Loucy (cell line): ENCODE results near the gene CUEDC2.

Source experiments
- H2AFZ ChIP-seq: fragments of 200-600 bp; sonication (generic); 2 replicates; pipeline ENCODE4 v1.6.0; 2016; ENCODE audit warnings: antibody characterized with exemption, mild to moderate bottlenecking, low read length, moderate library complexity
- H3F3A ChIP-seq: fragments of 200-600 bp; 2 replicates; pipeline ENCODE4 v1.6.0; 2016; ENCODE audit warnings: antibody characterized with exemption, low read depth, mild to moderate bottlenecking
- H3K27me3 ChIP-seq: fragments of 200-600 bp; sonication (generic); 2 replicates; pipeline ENCODE4 v1.6.1; 2014; ENCODE audit warnings: low read length, mild to moderate bottlenecking; ENCODE audit not compliant: insufficient read depth, poor library complexity, severe bottlenecking
- H3K36me3 ChIP-seq: fragments of 200-600 bp; sonication (generic); 2 replicates; pipeline ENCODE4 v1.6.1; 2016; ENCODE audit warnings: low read length; ENCODE audit not compliant: insufficient read depth
- H3K4me1 ChIP-seq: fragments of 200-600 bp; sonication (generic); 2 replicates; pipeline ENCODE4 v1.5.1; 2014; ENCODE audit warnings: low read length, mild to moderate bottlenecking; ENCODE audit not compliant: insufficient read depth, poor library complexity, severe bottlenecking
- H3K4me2 ChIP-seq: fragments of 200-600 bp; sonication (generic); 2 replicates; pipeline ENCODE4 v1.6.0; 2014; ENCODE audit warnings: antibody characterized with exemption, low read length, low read depth, mild to moderate bottlenecking; ENCODE audit not compliant: poor library complexity, severe bottlenecking
- H3K4me3 ChIP-seq: fragments of 200-600 bp; sonication (generic); 2 replicates; pipeline ENCODE4 v1.5.1; 2014; ENCODE audit warnings: low read length, mild to moderate bottlenecking, mixed read lengths; ENCODE audit not compliant: poor library complexity, severe bottlenecking
- H3K79me2 ChIP-seq: fragments of 200-600 bp; sonication (generic); 2 replicates; pipeline ENCODE4 v1.6.1; 2014; ENCODE audit warnings: low read length; ENCODE audit not compliant: insufficient read depth
- H3K9ac ChIP-seq: fragments of 200-600 bp; sonication (generic); 2 replicates; pipeline ENCODE4 v1.6.0; 2014; ENCODE audit warnings: mild to moderate bottlenecking, low read depth, low read length, moderate library complexity; ENCODE audit not compliant: poor library complexity, severe bottlenecking
- H3K9me2 ChIP-seq: fragments of 200-600 bp; sonication (generic); replicated peaks from 2 replicates; pipeline ENCODE4 v1.6.1; 2016; ENCODE audit warnings: low read depth, low read length, mixed read lengths
- H3K9me3 ChIP-seq: fragments of 200-600 bp; sonication (generic); 2 replicates; pipeline ENCODE4 v1.6.1; 2014; ENCODE audit warnings: mild to moderate bottlenecking, antibody characterized with exemption, low read length, low read depth; ENCODE audit not compliant: insufficient read depth
- H4K20me1 ChIP-seq: fragments of 200-600 bp; sonication (generic); 2 replicates; pipeline ENCODE4 v1.6.0; 2014; ENCODE audit warnings: antibody characterized with exemption, low read length, mild to moderate bottlenecking; ENCODE audit not compliant: insufficient read depth, poor library complexity, severe bottlenecking
- EZH2phosphoT487 ChIP-seq: fragments of 200-600 bp; IDR thresholded peaks from 2 replicates; pipeline ENCODE4 v1.6.1; 2018; ENCODE audit warnings: antibody characterized with exemption, mild to moderate bottlenecking, moderate library complexity, borderline replicate concordance
- TF ChIP-seq, protein P1 (sequence below): fragments of 200-600 bp; sonication (generic); conservative IDR thresholded peaks from 2 replicates; pipeline ENCODE4 v1.5.1; 2014; ENCODE audit warnings: mild to moderate bottlenecking, antibody characterized with exemption, low read length

Gene CUEDC2

DNA sequence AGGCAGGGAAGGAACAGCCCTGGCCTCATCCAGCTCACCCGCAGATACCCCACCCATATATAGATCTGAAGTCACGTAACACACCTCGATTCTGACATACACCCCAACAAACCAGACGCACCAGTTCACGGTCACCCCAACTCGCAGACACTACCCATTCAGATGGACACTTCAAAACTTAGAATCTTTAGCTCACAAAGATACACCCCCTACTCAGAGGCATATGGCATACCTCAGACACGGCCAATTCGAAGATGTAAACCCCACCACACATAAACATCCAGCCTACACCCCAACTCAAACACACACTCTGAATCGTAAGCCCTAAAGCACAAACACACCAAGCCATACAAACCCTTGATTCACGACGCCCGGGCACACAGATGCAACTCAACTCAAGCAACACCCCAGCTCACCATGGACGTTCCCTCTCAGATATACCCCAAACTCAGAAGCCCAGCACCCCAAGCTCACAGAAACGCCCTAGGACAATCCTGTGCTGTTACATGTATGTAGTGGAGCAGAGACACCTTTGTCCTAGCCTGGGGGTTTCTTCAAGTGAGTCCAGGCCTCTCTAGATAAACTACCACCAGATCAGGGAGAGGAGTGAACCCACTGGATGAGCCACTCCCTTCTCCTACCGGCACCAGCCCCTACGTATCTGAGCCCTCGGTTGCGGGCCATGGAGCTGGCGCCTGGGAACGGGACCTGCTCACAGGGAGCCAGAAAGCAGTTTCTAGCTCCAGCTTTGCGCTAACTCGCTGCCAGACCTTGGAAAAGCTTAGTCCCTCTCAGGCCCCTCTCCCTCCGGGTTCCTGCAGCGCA, 22.6 kb downstream of the CUEDC2 start:
- Histone ChIP-seq H2AFZ (no peak overlapping the region), H3K79me2 (no peaks in the 10 kb centered on the region), H3K9ac (no peak overlapping the region), H4K20me1 (no peaks in the 10 kb centered on the region), H3K4me1 (no peaks in the 10 kb centered on the region), H3K27me3 (peaks cover 25% of the 10 kb centered on the region), H3F3A (no peaks in the 10 kb centered on the region), H3K4me2 (no peak overlapping the region), H3K9me3 (no peaks in the 10 kb centered on the region), H3K36me3 (no peaks in the 10 kb centered on the region), H3K4me3 (no peak overlapping the region), H3K9me2 (no peaks in the 10 kb centered on the region)
- TF ChIP-seq, protein P1, sequence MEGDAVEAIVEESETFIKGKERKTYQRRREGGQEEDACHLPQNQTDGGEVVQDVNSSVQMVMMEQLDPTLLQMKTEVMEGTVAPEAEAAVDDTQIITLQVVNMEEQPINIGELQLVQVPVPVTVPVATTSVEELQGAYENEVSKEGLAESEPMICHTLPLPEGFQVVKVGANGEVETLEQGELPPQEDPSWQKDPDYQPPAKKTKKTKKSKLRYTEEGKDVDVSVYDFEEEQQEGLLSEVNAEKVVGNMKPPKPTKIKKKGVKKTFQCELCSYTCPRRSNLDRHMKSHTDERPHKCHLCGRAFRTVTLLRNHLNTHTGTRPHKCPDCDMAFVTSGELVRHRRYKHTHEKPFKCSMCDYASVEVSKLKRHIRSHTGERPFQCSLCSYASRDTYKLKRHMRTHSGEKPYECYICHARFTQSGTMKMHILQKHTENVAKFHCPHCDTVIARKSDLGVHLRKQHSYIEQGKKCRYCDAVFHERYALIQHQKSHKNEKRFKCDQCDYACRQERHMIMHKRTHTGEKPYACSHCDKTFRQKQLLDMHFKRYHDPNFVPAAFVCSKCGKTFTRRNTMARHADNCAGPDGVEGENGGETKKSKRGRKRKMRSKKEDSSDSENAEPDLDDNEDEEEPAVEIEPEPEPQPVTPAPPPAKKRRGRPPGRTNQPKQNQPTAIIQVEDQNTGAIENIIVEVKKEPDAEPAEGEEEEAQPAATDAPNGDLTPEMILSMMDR: no peak
- no peak for TF ChIP-seq EZH2phosphoT487

DNA sequence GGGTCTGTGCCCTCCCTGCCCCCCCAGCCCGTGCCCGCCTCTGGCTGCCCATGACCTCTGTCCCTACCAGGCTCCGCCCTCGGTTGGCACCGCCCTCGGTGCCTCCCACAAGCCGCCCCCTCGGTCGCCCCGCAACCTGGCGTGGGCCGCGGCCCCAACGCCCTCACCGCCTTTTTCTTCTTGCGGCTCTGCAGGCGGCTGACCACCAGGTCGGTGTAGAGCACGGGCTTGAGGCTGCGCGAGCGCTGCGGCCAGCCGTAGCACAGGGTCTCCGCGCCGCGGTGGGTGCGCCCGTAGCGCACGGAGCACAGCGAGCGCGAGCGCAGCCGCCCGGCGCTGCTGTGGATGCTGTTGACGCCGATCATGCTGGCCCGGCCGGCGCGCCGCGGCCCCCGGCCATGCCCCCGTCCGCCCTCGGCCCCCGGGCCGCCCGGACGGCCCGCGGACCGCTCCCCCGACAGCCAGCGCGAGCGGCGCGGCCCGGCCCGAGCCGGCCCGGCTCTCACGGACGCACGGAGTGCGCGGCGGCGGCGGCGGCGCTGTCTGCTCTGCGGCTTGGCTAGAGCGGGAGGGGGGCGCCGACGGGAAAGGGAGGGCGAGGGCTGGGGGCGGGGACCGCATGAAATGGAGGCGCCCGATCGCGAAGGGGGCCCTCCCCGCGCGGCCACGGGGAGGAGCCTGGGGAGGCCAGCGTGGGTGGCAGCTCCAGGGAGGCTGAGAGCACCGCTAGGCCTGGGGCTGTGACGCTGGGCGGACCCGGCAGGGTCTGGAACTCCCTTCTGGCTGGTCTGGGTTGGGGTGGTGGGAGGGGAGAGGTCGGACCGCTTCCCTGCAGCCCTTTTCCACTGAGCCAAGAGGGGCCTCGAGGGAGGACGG, 23.4 kb downstream of the CUEDC2 start:
- Histone ChIP-seq H3K4me2 (no peak overlapping the region), H3K27me3 (peaks cover 25% of the 10 kb centered on the region), H3K36me3 (no peaks in the 10 kb centered on the region)

DNA sequence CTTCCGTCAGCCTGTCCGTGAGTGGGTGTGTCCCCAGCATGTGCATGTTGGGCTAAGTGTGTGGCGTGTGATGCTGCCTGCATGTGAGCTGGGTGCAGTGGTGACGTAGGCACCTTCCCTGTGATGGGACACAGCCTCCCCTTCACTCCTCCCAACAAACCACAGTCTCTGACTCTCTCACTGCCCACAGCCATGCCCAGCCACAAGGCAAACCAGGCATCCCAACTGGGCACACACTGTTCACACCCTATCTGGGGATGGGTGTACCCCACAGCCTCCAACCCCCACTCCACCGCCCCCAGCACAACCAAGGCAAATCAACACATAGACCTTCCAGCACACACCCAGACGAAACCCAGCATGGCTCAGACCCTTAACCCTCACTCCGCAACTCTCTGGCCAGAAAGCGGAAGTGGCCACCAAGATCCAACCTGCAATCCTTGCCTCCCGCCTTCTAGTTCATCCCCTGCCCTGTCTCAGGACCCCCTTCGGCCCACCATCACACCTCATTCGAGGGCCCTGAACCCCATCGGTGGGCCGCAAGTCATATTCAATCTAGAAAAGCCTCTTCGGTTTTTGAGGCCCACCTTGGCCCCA, 24.1 kb downstream of the CUEDC2 start:
- Histone ChIP-seq H3K4me2 (no peak overlapping the region), H3F3A (no peaks in the 10 kb centered on the region), H3K9me2 (no peaks in the 10 kb centered on the region), H3K9me3 (no peaks in the 10 kb centered on the region), H3K27me3 (peaks cover 25% of the 10 kb centered on the region), H3K4me3 (no peak overlapping the region), H3K79me2 (no peaks in the 10 kb centered on the region), H2AFZ (no peak overlapping the region), H4K20me1 (no peaks in the 10 kb centered on the region), H3K36me3 (no peaks in the 10 kb centered on the region), H3K4me1 (no peaks in the 10 kb centered on the region), H3K9ac (no peak overlapping the region)
- TF ChIP-seq, protein P1: no peak
- no peak for TF ChIP-seq EZH2phosphoT487

More for the DNA sequence above, 23.4 kb downstream of the CUEDC2 start:
- no peak overlapping the region for H3K4me3 ChIP-seq
- no peak overlapping the region for H3K9ac ChIP-seq
- H3F3A ChIP-seq: no peaks in the 10 kb centered on the region
- no peaks in the 10 kb centered on the region for H4K20me1 ChIP-seq
- H3K79me2 ChIP-seq: no peaks in the 10 kb centered on the region
- H3K9me2 ChIP-seq: no peaks in the 10 kb centered on the region
- no peak overlapping the region for H2AFZ ChIP-seq
- TF ChIP-seq, protein P1: no peak
- TF ChIP-seq EZH2phosphoT487: no peak
- H3K4me1 ChIP-seq: no peaks in the 10 kb centered on the region
- no peaks in the 10 kb centered on the region for H3K9me3 ChIP-seq
